Measurements from ENCODE around the gene TNFRSF19.
"Not testable (repeated sequence)": the region's sequence is repeated elsewhere in the genome, so short reads cannot be mapped to it uniquely, and the experiment has no call there.

TNFRSF19 gene

GRCh38 chr13:23658929-23659541, 88.8 kb downstream of the TNFRSF19 start:
- no peak for DNase-seq

DNA sequence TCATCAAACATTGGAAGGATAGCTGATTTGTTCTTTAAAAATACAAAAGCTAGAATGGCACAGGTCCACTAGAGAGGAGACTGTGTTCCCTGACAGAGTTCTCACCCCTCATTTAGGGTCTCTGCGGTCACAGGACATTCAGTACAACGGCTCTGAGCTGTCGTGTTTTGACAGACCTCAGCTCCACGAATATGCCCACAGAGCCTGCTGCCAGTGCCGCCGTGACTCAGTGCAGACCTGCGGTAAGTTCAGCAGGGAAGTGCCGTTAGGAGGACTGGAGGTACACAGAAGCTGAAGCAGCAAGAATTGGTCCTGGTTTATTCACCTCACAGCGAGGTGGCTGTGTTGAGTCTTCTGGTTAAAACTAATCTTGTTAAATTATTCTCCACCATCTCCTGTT, 90.0 kb downstream of the TNFRSF19 start:
- no peak for DNase-seq

- DNase-seq = no peak
Observed at GRCh38 chr13:23666582-23666981, 96.4 kb downstream of the TNFRSF19 start.

GRCh38 chr13:23667750-23668149, 97.5 kb downstream of the TNFRSF19 start:
- DNase-seq = no peak

GRCh38 chr13:23668562-23668961, 98.3 kb downstream of the TNFRSF19 start:
- DNase-seq = no peak

- DNase-seq = no peak
Observed at GRCh38 chr13:23670793-23671192, 100.6 kb downstream of the TNFRSF19 start.

DNA sequence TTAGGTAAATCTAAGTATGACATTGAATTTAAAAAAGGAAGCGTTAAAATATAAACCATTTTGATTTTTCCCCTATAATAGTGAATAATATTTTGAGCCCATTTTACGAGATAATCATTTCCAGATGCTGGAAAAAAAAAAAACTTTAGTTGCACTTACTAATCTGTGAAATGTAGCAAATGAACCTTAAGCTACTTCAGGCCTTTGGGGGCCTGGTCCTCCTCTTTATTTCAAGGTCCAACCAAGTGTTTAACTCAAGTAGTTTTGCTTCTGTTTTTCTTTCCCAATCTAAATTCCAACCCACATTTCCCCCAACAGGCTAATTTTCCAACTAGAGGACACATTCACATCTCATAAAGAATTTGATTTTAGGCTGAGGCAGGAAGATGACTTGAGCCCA, 101.2 kb downstream of the TNFRSF19 start:
- DNase-seq = no peak

- DNase-seq = no peak
Observed at GRCh38 chr13:23671897-23672296, 101.7 kb downstream of the TNFRSF19 start.

GRCh38 chr13:23672616-23673015, 102.4 kb downstream of the TNFRSF19 start:
- DNase-seq = no peak

DNA sequence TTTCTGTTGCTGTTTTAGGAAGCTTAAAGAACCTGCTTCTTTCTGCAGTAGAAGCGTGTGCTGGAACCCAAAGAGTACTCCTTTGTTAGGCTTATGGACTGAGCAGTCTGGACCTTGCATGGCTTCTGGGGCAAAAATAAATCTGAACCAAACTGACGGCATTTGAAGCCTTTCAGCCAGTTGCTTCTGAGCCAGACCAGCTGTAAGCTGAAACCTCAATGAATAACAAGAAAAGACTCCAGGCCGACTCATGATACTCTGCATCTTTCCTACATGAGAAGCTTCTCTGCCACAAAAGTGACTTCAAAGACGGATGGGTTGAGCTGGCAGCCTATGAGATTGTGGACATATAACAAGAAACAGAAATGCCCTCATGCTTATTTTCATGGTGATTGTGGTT, 103.1 kb downstream of the TNFRSF19 start:
- DNase-seq = no peak

DNA sequence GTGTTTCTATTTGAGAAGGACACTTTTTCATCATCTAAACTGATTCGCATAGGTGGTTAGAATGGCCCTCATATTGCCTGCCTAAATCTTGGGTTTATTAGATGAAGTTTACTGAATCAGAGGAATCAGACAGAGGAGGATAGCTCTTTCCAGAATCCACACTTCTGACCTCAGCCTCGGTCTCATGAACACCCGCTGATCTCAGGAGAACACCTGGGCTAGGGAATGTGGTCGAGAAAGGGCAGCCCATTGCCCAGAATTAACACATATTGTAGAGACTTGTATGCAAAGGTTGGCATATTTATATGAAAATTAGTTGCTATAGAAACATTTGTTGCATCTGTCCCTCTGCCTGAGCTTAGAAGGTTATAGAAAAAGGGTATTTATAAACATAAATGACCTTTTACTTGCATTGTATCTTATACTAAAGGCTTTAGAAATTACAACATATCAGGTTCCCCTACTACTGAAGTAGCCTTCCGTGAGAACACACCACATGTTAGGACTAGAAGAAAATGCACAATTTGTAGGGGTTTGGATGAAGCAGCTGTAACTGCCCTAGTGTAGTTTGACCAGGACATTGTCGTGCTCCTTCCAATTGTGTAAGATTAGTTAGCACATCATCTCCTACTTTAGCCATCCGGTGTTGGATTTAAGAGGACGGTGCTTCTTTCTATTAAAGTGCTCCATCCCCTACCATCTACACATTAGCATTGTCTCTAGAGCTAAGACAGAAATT, 103.8 kb downstream of the TNFRSF19 start:
- DNase-seq = no peak

GRCh38 chr13:23674795-23675640, 104.8 kb downstream of the TNFRSF19 start:
- DNase-seq = no peak

DNA sequence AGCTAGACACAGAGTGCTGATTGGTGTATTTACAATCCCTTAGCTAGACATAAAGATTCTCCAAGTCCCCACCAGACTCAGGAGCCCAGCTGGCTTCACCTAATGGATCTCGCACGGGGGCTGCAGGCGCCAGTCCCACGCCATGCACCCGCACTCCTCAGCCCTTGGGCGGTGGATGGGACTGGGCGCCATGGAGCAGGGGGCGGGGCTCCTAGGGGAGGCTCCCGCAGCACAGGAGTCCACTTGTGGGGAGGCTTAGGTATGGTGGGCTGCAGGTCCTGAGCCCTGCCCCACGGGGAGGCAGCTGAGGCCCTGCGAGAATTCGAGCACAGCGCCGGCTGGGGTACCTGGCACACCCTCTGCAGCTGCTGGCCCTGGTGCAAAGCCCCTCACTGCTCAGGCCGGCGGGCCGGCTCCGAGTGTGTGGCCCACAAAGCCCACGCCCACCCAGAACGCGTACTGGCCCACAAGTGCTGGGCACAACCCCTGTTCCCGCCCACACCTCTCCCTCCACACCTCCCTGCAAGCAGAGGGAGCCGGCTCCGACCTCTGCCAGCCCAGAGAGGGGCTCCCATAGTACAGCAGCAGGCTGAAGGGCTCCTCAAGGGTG, 107.6 kb downstream of the TNFRSF19 start:
- DNase-seq = not testable (repeated sequence)

- no peak for DNase-seq
Observed at GRCh38 chr13:23678795-23679194, 108.6 kb downstream of the TNFRSF19 start.

DNA sequence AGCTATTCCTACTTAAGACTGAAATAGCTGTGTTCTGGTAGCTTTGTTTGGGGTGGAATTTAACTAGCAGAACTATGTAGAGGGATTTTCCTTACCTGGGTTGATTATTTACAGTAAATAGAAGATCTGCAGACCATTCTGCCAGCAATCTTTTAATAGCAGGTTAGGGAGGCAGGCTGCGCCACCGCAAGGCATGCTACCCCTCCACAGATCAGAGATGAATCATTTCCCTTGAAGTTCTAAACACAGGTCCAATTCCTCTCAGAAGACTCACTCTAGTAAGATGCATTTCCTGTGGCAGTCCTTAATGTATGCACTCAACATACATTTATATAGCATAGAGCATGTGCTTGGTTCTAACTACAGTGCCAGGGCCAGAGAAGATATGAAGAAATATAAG, 109.0 kb downstream of the TNFRSF19 start:
- no peak for DNase-seq

DNA sequence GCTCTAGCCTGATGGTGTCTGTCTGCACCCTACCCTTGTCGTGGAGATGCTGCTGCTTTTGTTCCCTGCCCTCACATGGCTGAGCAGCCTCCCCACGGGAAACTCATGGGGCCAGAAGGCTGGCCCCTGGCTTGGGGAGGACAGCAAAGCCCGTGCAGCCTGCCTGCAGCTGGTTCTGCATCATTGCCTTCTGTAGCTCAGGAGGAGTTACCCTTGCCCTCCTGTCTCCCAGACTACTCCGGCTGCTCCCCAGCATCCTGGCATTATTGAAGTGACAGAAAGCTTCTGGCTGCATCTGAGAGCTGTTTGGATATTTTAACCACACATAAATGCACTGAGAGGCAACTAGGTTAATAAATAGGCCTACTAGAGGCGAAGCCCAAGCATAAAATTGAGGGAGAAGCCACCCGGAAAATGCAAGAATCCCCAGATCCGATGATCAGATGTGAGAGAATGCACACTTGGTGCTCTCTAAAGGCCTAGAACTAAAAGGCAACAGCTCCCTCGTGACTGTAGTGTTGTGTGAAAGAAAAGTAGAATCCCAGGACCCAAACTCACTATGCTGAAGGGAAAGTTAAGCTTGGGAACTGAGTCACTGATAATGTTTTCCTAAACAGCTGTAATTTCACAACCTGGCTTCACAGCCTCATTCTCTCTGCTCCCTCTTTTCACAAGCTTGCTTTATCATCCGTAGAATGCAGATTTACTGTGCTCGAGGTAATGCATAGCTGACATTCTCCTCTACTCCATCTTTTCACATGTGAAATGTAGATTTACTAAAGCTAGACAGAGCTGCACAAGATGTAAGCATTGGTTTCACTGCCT, 110.8 kb downstream of the TNFRSF19 start:
- DNase-seq = no peak

DNA sequence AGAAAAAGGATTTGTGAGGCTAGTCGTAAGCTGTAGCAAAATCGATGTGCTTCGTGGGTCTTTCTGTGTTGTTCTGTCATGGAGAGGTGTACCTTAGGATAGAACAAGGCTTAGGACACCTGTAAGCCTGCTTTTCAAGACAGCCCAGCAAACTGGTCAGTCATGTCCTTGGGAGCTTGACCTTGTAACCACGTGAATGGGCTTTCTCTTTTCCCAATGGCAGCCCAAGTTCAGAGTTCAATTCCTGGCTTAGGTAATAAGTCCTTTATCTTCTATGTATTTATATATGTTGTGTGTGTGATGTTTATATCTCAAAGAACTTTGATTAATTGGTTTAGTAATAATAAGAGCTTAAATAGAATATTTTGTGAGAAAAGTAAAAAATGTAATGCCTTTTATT, 112.9 kb downstream of the TNFRSF19 start:
- DNase-seq = no peak

- DNase-seq = no peak
Observed at GRCh38 chr13:23684647-23685046, 114.4 kb downstream of the TNFRSF19 start.

- no peak for DNase-seq
Observed at GRCh38 chr13:23685416-23685815, 115.2 kb downstream of the TNFRSF19 start.

- no peak for DNase-seq
Observed at GRCh38 chr13:23686948-23687347, 116.7 kb downstream of the TNFRSF19 start.

DNA sequence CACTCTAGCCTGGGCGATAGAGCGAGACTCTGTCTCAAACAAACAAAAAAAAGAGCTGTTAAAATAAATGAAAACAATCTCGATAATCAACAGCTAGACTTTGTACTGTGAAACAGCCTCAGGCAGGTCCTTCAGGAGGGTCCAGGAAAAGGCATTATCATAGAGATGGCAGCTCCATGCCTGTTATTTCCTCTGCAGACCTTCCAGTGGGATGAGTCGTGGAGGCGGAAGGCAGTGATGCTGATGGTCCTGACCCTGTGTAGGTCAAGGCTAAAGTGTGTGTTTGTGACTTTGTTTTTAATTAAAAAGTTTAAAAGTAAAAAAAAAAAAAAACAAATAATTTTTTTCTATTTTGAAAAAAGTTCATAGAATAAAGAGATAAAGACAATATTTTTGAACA, 117.4 kb downstream of the TNFRSF19 start:
- no peak for DNase-seq

GRCh38 chr13:23688336-23688735, 118.1 kb downstream of the TNFRSF19 start:
- no peak for DNase-seq

GRCh38 chr13:23690668-23691067, 120.5 kb downstream of the TNFRSF19 start:
- DNase-seq = no peak

Data from NCI-H1105 (cell line).